HG03575 (cell line): Measurements from ENCODE around the gene SGCA.

ENCODE experiments used
- ATAC-seq: cut with Tn5 transposase; IDR thresholded peaks from one replicate; pipeline ENCODE4 v1.9.1; 2021; ENCODE audit not compliant: unreplicated experiment, insufficient number of reproducible peaks, low FRiP score; ENCODE audit errors: extremely low read depth

Gene SGCA

DNA sequence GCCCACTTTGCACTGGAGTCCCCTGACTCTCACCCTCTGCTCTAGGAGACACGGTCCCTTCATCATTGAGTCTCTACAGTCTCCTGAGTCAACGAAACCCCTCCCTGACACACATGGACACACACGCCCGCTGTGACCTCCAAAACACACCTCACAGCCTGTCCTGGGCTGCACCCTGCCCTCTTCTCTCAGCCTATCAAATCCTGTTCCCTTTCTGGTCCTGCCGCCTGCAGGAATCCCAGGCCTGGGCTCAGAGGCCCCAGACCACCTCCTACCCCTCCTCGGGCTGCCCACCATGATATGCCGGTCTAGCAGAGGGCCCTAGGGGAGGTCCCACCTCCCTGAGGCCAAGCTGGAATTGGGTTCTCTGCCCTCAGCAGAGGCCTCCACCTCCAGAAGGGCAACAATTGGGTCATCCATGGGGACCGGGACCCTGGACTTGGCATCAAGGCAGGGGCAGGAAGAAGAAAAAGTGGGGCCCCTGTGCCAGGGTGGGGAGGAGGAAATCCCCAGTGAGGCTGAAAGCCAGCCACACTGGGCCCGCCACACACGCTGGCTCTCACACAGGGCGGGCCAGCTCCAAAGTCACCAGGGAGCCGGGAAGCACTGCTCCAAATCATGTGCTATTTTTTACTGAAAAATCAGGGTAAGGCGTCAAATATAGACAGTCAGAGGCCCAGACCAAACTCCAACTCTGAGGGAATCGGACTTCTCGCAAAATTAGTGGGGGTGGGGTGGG is 18.7 kb upstream of the SGCA start:
- no peak for ATAC-seq

DNA sequence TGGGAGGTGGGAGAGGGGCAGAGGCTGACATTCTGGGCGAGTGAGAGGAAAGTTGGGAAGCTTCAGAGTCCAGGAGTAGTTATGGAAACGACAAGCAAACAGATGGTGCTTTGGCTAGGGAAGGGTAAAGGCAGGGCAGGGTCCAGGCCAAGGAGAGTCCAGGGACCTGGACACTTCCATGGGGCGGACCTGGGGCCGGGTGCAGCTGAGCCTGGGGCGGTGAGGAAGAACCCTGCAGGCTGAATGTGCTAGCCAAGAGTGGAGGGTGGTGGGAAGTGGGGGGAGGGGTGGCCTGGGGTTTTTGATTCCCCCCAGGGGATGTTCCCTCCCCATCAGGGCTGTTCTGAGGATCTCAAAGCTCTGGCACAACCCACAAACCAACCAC is 18.0 kb upstream of the SGCA start:
- ATAC-seq = no peak

GRCh38 chr17:50148226-50149090 is 17.3 kb upstream of the SGCA start:
- ATAC-seq = no peak

DNA sequence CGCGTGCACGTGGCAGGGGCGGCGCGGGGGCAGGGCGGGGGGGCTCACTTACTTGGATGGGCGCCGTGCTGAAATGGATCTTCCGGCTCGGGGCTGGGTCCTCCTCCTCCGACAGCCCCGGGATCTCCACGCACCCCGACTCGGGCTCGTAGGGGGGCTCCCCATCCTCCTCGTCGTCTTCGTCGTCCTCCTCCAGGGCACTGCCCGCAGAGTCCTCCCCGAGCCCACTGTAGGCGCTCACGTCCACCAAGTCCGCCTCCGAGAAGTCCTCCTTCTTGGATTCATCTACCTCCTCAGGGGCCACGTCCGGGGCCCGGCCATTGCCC is 16.8 kb upstream of the SGCA start:
- ATAC-seq = no peak

- no peak for ATAC-seq
Measured at GRCh38 chr17:50149417-50150353, 16.1 kb upstream of the SGCA start.

GRCh38 chr17:50150354-50151040 is 15.3 kb upstream of the SGCA start, which contains the start of gene PPP1R9B:
PPP1R9B (minus strand) TSS chr17:50150677; CDS start chr17:50150513, 164 bp downstream.
- no peak for ATAC-seq

GRCh38 chr17:50151041-50151936 is 14.5 kb upstream of the SGCA start:
- ATAC-seq = no peak

DNA sequence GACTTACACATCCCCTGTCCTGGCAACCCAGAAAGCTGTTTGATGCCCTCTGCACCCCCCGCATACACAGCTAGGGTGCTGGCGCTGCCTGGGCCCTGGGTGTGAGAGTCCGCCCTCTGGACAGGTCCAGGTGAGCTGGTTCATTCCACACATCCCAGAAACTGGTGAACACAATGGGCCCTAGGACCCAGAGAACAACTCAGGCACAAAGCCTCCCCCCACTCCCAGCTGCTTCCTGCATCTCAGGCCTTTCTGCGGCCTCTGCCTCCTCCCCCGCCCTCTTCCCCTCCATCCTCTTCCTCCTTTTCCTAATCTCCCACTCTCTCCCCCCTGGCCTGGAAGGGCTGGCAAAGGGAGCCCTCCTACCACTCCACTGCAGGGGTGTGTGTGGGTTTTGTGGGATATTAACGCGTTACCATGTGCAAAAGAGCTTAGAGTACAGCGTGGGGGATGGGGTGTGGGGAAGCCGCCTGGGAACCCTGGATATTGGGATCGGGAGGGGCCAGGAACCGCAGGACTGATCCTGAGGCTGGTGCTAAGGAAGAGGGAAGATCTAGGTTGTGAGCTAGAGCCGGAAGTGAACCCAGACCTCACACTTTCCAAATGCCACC is 13.8 kb upstream of the SGCA start:
- ATAC-seq = no peak

GRCh38 chr17:50152736-50153135 is 13.1 kb upstream of the SGCA start:
- no peak for ATAC-seq

GRCh38 chr17:50153650-50154575 is 11.9 kb upstream of the SGCA start:
- no peak for ATAC-seq

- no peak for ATAC-seq
Measured at GRCh38 chr17:50154604-50155003, 11.2 kb upstream of the SGCA start.

- ATAC-seq = no peak
Measured at GRCh38 chr17:50155115-50155819, 10.5 kb upstream of the SGCA start.

- ATAC-seq = no peak
Measured at GRCh38 chr17:50157891-50158290, 7.9 kb upstream of the SGCA start.

GRCh38 chr17:50161023-50161910 is 4.5 kb upstream of the SGCA start:
- no peak for ATAC-seq

DNA sequence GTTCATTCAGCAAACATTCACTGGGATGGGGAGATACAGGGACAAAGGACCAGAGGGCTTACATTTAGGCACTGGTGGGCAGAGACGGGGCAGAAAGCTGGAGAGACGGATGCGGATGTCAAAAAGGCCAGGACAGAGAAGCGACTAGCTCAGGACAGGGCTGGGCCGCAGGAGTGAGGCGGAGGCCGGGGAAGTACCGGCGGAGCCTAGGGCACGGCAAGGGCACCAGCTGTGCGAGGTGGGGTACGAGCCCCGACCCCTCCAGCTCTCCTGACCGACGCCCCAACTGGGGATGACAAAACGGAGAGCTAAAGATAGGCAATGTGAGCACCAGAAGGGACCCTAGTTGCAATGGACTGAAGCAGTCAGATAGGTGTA is 3.9 kb upstream of the SGCA start:
- ATAC-seq = no peak
